Measurements from ENCODE around the gene SEPHS1.

GRCh38 chr10:13347500-13348156 lies 465 bp downstream of the SEPHS1 start:
- TF ChIP-seq TAF1 (IDR thresholded peaks at IDR 0.05; ENCODE audit: borderline replicate concordance, insufficient read depth, low read length) (no peak), POLR2AphosphoS5 (IDR thresholded peaks at IDR 0.05; ENCODE audit: low read depth, low read length) (no peak), SIN3A (IDR thresholded peaks at IDR 0.05; ENCODE audit: borderline replicate concordance, insufficient read depth, low read length) (no peak)
- TF ChIP-seq, protein P1, sequence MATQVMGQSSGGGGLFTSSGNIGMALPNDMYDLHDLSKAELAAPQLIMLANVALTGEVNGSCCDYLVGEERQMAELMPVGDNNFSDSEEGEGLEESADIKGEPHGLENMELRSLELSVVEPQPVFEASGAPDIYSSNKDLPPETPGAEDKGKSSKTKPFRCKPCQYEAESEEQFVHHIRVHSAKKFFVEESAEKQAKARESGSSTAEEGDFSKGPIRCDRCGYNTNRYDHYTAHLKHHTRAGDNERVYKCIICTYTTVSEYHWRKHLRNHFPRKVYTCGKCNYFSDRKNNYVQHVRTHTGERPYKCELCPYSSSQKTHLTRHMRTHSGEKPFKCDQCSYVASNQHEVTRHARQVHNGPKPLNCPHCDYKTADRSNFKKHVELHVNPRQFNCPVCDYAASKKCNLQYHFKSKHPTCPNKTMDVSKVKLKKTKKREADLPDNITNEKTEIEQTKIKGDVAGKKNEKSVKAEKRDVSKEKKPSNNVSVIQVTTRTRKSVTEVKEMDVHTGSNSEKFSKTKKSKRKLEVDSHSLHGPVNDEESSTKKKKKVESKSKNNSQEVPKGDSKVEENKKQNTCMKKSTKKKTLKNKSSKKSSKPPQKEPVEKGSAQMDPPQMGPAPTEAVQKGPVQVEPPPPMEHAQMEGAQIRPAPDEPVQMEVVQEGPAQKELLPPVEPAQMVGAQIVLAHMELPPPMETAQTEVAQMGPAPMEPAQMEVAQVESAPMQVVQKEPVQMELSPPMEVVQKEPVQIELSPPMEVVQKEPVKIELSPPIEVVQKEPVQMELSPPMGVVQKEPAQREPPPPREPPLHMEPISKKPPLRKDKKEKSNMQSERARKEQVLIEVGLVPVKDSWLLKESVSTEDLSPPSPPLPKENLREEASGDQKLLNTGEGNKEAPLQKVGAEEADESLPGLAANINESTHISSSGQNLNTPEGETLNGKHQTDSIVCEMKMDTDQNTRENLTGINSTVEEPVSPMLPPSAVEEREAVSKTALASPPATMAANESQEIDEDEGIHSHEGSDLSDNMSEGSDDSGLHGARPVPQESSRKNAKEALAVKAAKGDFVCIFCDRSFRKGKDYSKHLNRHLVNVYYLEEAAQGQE (IDR thresholded peaks at IDR 0.05; ENCODE audit: insufficient read depth in 1 of 2, low read depth in 2 of 2, low read length in 2 of 2): no peak
